HCT116 (cell line): Measurements from ENCODE around the gene APBB2. TPM values are rescaled to one million over a fixed set of nuclear protein-coding genes. Genes with fewer than 3 reads are reported as not detected.

Experiments used
- ATAC-seq: fragments of 200-7000 bp; cut with Tn5 transposase; 2 replicates; pipeline ENCODE4 v1.9.1; 2020; ENCODE audit warnings: mild to moderate bottlenecking, moderate library complexity
- BruUV-seq: library from RNA; stranded (reverse); fragments of 400-500 nt; replicated peaks from 2 replicates; lab custom pipeline; 2021; lab: Mats Ljungman, UMichigan
- CTCF ChIA-PET: fragments of 300-600 bp; sonication (Branson Sonifier 250); formaldehyde crosslinking; loops from one replicate; lab custom pipeline; 2021; ENCODE audit warnings: antibody characterized with exemption; lab: Charles Lee
- POLR2A ChIA-PET: fragments of 300-600, 350-600 bp; sonication (Branson Sonifier 250); formaldehyde crosslinking; loops from one replicate; lab custom pipeline; 2021; ENCODE audit warnings: antibody characterized with exemption; lab: Charles Lee
- RAD21 ChIA-PET, 2 experiments: fragments of 300-600 bp; sonication (Branson Sonifier 250); formaldehyde crosslinking; loops; one replicate each; lab custom pipeline; 2023; ENCODE audit warnings: low total read pairs in 2 of 2; ENCODE audit not compliant: uncharacterized antibody in 2 of 2, unreplicated experiment in 2 of 2, low non-redundant PET in 1 of 2; lab: Charles Lee
- DNase-seq: peaks from one replicate; pipeline ENCODE4 v3.0.0-alpha.2; 2010; ENCODE audit warnings: low read depth, low spot score
- H2AFZ ChIP-seq: fragments of 200-600 bp; shearing (Covaris generic), sonication (generic); 2 replicates; pipeline ENCODE4 v1.6.1; 2017; ENCODE audit warnings: low read depth, mixed run types, mixed read lengths, antibody characterized with exemption, low read length; ENCODE audit not compliant: poor library complexity, severe bottlenecking
- H3K27ac ChIP-seq: 2 replicates; pipeline ENCODE4 v1.5.1; 2012; ENCODE audit warnings: low read depth, low read length
- H3K27me3 ChIP-seq: fragments of 200-600 bp; sonication (generic); 2 replicates; pipeline ENCODE4 v1.6.1; 2016; ENCODE audit warnings: mixed run types, low read length, mixed read lengths; ENCODE audit not compliant: insufficient read depth
- H3K36me3 ChIP-seq, 2 experiments: fragments of 200-500 bp in 1 of 2; fragments of 200-600 bp in 1 of 2; sonication (Bioruptor generic) in 1 of 2; sonication (generic) in 1 of 2; 2 replicates each; pipeline versions ENCODE4 v1.5.1 to v1.6.1; 2014 to 2016; ENCODE audit warnings: low read length in 2 of 2, inconsistent platforms in 1 of 2, mixed read lengths in 1 of 2, mixed run types in 1 of 2; ENCODE audit not compliant: insufficient read depth in 2 of 2, control insufficient read depth in 1 of 2
- H3K4me1 ChIP-seq, 2 experiments: fragments of 200-600 bp in 1 of 2; sonication (generic) in 1 of 2; 2 replicates each; pipeline versions ENCODE4 v1.5.1 to v1.6.1; 2012 to 2017; ENCODE audit warnings: low read length in 2 of 2, inconsistent platforms in 1 of 2, mild to moderate bottlenecking in 1 of 2, mixed read lengths in 1 of 2, mixed run types in 1 of 2, moderate library complexity in 1 of 2; ENCODE audit not compliant: insufficient read depth in 2 of 2, control insufficient read depth in 1 of 2
- H3K4me2 ChIP-seq: fragments of 200-600 bp; sonication (generic); 2 replicates; pipeline ENCODE4 v1.6.1; 2017; ENCODE audit warnings: mixed run types, low read length, mixed read lengths
- H3K4me3 ChIP-seq, 2 experiments: fragments of 200-600 bp in 1 of 2; sonication (generic) in 1 of 2; replicated peaks in 1 of 2; 2 replicates each; pipeline ENCODE4 v1.5.1; 2011 to 2016; ENCODE audit warnings: low read length in 2 of 2, control low read depth in 1 of 2, low read depth in 1 of 2, mild to moderate bottlenecking in 1 of 2, mixed read lengths in 1 of 2, mixed run types in 1 of 2
- H3K79me2 ChIP-seq: fragments of 200-600 bp; sonication (generic); 2 replicates; pipeline ENCODE4 v1.6.1; 2017; ENCODE audit warnings: mild to moderate bottlenecking, mixed run types, low read length, moderate library complexity, mixed read lengths; ENCODE audit not compliant: insufficient read depth
- H3K9ac ChIP-seq: fragments of 200-600 bp; sonication (generic); 2 replicates; pipeline ENCODE4 v1.6.1; 2016; ENCODE audit warnings: low read length, mixed read lengths
- H3K9me2 ChIP-seq: fragments of 200-600 bp; sonication (generic), shearing (Covaris generic); 2 replicates; pipeline ENCODE4 v1.6.1; 2017; ENCODE audit warnings: mixed run types, mild to moderate bottlenecking, moderate library complexity; ENCODE audit not compliant: insufficient read depth
- H3K9me3 ChIP-seq, 2 experiments: fragments of 200-500 bp in 1 of 2; fragments of 200-600 bp in 1 of 2; sonication (Bioruptor generic) in 1 of 2; sonication (generic) in 1 of 2; 2 replicates each; pipeline ENCODE4 v1.6.1; 2014 to 2017; ENCODE audit warnings: low read length in 2 of 2, mixed read lengths in 2 of 2, inconsistent platforms in 1 of 2, low read depth in 1 of 2, mild to moderate bottlenecking in 1 of 2, mixed run types in 1 of 2, moderate library complexity in 1 of 2; ENCODE audit not compliant: control insufficient read depth in 1 of 2, insufficient read depth in 1 of 2
- H4K20me1 ChIP-seq: fragments of 200-600 bp; sonication (generic), shearing (Covaris generic); 2 replicates; pipeline ENCODE4 v1.6.1; 2017; ENCODE audit warnings: mixed run types, mild to moderate bottlenecking, moderate library complexity; ENCODE audit not compliant: insufficient read depth
- CBX3 ChIP-seq: IDR thresholded peaks from 2 replicates; pipeline ENCODE4 v1.6.1; 2012; ENCODE audit warnings: low read depth
- CEBPB ChIP-seq: IDR thresholded peaks from 2 replicates; pipeline ENCODE4 v1.6.1; 2012; ENCODE audit warnings: low read depth
- ELF1 ChIP-seq: IDR thresholded peaks from 2 replicates; pipeline ENCODE4 v1.6.1; 2012; ENCODE audit warnings: low read depth, borderline replicate concordance
- EZH2 ChIP-seq: fragments of 200-600 bp; sonication (generic); IDR thresholded peaks from 2 replicates; pipeline ENCODE4 v1.6.1; 2017; ENCODE audit warnings: antibody characterized with exemption, mixed run types
- EZH2phosphoT487 ChIP-seq: fragments of 200-600 bp; IDR thresholded peaks from 2 replicates; pipeline ENCODE4 v1.6.1; 2018; ENCODE audit warnings: antibody characterized with exemption, borderline replicate concordance
- FOSL1 ChIP-seq: IDR thresholded peaks from 2 replicates; pipeline ENCODE4 v1.6.1; 2012; ENCODE audit warnings: low read depth
- MAX ChIP-seq: IDR thresholded peaks from 2 replicates; pipeline ENCODE4 v1.6.1; 2012
- POLR2A ChIP-seq: IDR thresholded peaks from 2 replicates; pipeline ENCODE4 v1.7.0; 2011; ENCODE audit warnings: borderline replicate concordance; ENCODE audit not compliant: insufficient read depth, insufficient read length; ENCODE audit errors: extremely low read depth
- POLR2AphosphoS5 ChIP-seq: IDR thresholded peaks from 2 replicates; pipeline ENCODE4 v1.6.1; 2011; ENCODE audit warnings: mild to moderate bottlenecking, low read depth, low read length, moderate library complexity
- RAD21 ChIP-seq: IDR thresholded peaks from 2 replicates; pipeline ENCODE4 v1.6.1; 2012; ENCODE audit warnings: low read depth, mild to moderate bottlenecking
- REST ChIP-seq: IDR thresholded peaks from 2 replicates; pipeline ENCODE4 v1.6.1; 2012; ENCODE audit warnings: low read depth
- SIN3A ChIP-seq: IDR thresholded peaks from 2 replicates; pipeline ENCODE4 v1.6.1; 2012; ENCODE audit warnings: low read depth
- SP1 ChIP-seq: IDR thresholded peaks from 2 replicates; pipeline ENCODE4 v1.6.1; 2012; ENCODE audit warnings: low read depth
- SRF ChIP-seq: IDR thresholded peaks from 2 replicates; pipeline ENCODE4 v1.6.1; 2012; ENCODE audit warnings: low read depth
- YY1 ChIP-seq: IDR thresholded peaks from 2 replicates; pipeline ENCODE4 v1.6.1; 2011; ENCODE audit warnings: low read length, low read depth, moderate library complexity, mild to moderate bottlenecking; ENCODE audit not compliant: insufficient replicate concordance; ENCODE audit errors: extremely low read depth
- ZBTB33 ChIP-seq: IDR thresholded peaks from 2 replicates; pipeline ENCODE4 v1.6.1; 2011; ENCODE audit warnings: mild to moderate bottlenecking, low read length, moderate library complexity; ENCODE audit not compliant: insufficient replicate concordance; ENCODE audit errors: extremely low read depth
- ZFX ChIP-seq: fragments of 450-650 bp; IDR thresholded peaks from 2 replicates; pipeline ENCODE4 v1.6.1; 2017
- ZNF274 ChIP-seq: fragments of 200-500 bp; sonication (Bioruptor generic); IDR thresholded peaks from 2 replicates; pipeline ENCODE4 v1.6.1; 2014; ENCODE audit warnings: mild to moderate bottlenecking, low read depth, low read length, inconsistent platforms
- intact Hi-C: fragments of 100-400 bp; cut with micrococcal nuclease; formaldehyde crosslinking; loops from 2 replicates; pipeline ENCODE4 v1.10.0; 2022
- total RNA-seq: library from RNA; stranded (reverse); gene quantifications from one replicate; pipeline ENCODE4 v1.2.1, GENCODE V29; 2021; ENCODE audit not compliant: unreplicated experiment

Gene APBB2
- total RNA-seq, 1 experiment from 2014 or later = 72.5 TPM

- TF ChIP-seq CBX3 (no peak), EZH2phosphoT487 (no peak), ZBTB33 (no peak), FOSL1 (no peak)
Observed at GRCh38 chr4:40952672-40953071, 261.7 kb downstream of the APBB2 start (continued).

- Histone ChIP-seq H2AFZ (no peak overlapping the region), H3K9me3 (no peaks in the 10 kb centered on the region), H3K9me2 (no peaks in the 10 kb centered on the region), H3K27ac (no peak overlapping the region), H3K27me3 (no peaks in the 10 kb centered on the region), H3K4me2 (no peak overlapping the region), H4K20me1 (no peaks in the 10 kb centered on the region), H3K79me2 (0 out of 2 replicates have a peak, but pooled peaks cover 6% of the 10 kb centered on the region), H3K4me3 (no peak overlapping the region), H3K9ac (no peak overlapping the region), H3K4me1 (no peaks in the 10 kb centered on the region), H3K36me3 (no peaks in the 10 kb centered on the region; a peak in 1 of 4 replicates)
- intact Hi-C loops = no loop called here
- POLR2A ChIA-PET = no interaction called here
- RAD21 ChIA-PET = no interaction called here
- CTCF ChIA-PET = no interaction called here
- DNase-seq = no peak
- TF ChIP-seq RAD21 (no peak), ELF1 (no peak), SRF (no peak), REST (no peak), FOSL1 (no peak), CBX3 (no peak), POLR2A (no peak), SIN3A (no peak), ZNF274 (no peak), SP1 (no peak), POLR2AphosphoS5 (no peak), ZBTB33 (no peak), EZH2 (no peak), YY1 (no peak), MAX (no peak), CEBPB (no peak), EZH2phosphoT487 (no peak), ZFX (no peak)
- no peak for ATAC-seq
- no TSS peak for BruUV-seq
Observed at GRCh38 chr4:40952217-40952616, 262.1 kb downstream of the APBB2 start.
